D341Med (cell line): ENCODE measurements around the gene PAPLN.
"Not testable (repeated sequence)": the region's sequence is repeated elsewhere in the genome, so short reads cannot be mapped to it uniquely, and the experiment has no call there.

Experiments used
- DNase-seq: peaks from one replicate; pipeline ENCODE4 v3.0.0; 2012; ENCODE audit warnings: low spot score

The PAPLN gene, protein sequence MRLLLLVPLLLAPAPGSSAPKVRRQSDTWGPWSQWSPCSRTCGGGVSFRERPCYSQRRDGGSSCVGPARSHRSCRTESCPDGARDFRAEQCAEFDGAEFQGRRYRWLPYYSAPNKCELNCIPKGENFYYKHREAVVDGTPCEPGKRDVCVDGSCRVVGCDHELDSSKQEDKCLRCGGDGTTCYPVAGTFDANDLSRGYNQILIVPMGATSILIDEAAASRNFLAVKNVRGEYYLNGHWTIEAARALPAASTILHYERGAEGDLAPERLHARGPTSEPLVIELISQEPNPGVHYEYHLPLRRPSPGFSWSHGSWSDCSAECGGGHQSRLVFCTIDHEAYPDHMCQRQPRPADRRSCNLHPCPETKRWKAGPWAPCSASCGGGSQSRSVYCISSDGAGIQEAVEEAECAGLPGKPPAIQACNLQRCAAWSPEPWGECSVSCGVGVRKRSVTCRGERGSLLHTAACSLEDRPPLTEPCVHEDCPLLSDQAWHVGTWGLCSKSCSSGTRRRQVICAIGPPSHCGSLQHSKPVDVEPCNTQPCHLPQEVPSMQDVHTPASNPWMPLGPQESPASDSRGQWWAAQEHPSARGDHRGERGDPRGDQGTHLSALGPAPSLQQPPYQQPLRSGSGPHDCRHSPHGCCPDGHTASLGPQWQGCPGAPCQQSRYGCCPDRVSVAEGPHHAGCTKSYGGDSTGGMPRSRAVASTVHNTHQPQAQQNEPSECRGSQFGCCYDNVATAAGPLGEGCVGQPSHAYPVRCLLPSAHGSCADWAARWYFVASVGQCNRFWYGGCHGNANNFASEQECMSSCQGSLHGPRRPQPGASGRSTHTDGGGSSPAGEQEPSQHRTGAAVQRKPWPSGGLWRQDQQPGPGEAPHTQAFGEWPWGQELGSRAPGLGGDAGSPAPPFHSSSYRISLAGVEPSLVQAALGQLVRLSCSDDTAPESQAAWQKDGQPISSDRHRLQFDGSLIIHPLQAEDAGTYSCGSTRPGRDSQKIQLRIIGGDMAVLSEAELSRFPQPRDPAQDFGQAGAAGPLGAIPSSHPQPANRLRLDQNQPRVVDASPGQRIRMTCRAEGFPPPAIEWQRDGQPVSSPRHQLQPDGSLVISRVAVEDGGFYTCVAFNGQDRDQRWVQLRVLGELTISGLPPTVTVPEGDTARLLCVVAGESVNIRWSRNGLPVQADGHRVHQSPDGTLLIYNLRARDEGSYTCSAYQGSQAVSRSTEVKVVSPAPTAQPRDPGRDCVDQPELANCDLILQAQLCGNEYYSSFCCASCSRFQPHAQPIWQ

DNA sequence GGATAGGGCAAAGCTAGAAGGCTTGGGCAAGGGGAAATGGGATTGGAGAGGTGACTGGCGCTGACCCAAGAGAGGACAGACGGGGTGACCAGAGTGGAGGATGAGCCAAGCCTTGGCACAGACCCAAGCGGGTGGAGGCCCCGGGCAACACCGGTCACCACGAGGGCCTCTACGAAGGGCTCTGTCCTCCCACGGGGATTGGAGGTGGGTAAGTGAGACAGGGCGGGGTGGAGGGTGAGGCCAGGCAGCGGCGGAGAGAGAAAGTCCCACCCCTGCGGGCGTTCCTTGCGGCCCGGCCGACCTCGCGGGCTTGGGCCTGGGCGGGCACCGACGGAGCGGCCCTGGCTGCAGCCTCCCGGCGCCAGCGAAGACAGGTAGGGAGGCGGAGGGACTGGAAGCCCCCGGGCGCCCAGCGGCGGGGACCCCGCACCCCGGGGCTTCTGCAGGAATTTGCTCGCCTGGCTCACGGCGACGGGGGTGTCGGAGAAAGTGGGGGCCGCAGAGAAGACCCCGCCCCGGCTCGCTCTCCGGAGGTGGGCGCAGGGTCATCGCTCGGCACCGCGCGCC lies at the start of gene PAPLN:
Gene PAPLN, plus strand, starts transcription at position 288 of the 567 bp plus-strand sequence. CDS start 2,273 bp downstream, outside the sequence.
- DNase-seq, result peak; percentile 63

DNA sequence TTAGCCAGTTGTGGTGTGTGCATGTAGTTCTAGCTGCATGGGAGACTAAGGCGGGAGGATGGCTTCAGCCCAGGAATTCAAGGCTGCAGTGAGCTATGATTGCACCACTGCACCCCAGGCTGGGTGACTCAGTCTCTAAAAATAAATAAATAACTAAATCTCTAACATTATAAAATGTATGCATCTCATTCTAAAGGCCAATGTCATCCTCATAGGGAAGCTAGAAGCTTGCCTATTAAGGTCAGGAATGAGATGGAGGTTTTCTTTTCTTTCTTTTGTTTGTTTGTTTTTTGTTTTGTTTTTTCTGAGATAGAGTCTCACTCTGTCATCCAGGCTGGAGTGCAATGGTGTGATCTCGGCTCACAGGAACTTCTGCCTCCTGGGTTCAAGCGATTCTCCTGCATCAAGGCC lies 48.8 kb upstream of the PAPLN start:
- DNase-seq, result no peak

DNA sequence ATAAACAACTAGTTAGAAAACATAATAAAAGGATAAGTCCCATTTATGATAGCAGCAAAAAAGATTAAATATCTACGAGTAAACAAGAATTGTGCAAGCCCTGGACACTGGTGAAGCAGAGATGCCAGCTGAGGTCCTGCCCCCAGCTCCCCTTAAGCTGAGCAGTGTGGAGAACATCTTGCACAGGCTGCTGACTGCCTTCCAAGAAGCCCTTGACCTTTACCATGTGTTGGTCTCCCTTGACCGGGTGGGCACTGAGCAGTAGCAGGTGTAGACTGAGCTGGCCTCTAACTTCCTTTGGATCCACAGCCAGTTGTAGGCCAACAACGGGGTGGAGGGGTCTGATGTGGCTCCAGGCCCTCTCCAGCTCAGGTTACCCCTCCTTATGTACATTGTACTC lies 47.7 kb upstream of the PAPLN start:
- DNase-seq, result no peak

DNA sequence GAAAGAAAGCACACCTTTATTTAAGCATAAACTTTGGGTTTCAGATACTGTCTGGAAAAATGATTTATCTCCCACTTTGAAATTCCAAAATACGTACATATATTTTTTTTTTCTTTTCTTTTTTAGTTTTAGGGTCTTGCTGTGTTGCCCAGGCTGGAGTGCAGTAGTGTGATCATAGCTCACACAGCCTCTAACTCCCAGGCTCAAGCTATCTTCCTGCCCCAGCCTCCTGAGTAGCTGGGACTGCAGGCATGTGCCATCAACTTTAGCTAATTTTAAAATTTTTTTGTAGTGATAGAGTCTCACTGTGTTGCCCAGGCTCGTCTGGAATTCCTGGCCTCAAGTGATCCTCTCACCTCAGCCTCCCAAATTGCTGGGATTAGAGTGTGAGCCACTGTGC lies 45.9 kb upstream of the PAPLN start:
- no peak for DNase-seq

DNA sequence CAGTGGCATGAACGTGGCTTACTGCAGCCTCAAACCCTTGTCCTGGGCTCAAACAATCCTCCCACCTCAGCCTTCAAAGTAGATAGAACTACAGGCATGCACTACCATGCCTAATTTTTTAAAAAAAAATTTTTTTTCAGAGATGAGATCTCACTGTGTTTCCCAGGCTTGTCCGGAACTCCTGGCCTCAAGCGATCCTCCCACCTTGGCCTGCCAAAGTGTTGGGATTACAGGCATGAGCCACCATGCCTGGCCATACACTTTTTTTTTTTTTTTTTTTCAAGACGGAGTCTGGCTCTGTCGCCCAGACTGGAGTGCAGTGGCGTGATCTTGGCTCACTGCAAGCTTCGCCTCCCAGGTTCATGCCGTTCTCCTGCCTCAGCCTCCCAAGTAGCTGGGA lies 43.0 kb upstream of the PAPLN start:
- DNase-seq, result not testable (repeated sequence)

DNA sequence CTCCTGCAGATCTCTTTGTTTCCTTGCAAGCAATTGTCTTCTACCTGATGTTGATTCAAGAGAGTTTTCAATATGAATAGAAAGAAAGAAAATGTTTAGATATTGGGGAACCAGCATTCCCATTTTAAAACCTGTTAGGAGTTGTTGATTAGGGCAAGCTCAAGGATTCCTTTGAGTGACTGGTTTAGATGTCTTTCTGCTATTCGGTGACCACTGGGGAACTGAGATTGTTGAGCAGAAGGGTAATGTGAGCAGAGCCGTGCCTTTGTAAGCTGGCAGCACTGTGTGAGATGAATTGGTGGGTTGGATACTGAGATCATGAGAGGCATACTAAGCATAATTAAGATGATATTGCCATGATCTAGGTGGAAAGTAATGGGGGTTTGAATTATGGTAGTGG lies 39.1 kb upstream of the PAPLN start:
- no peak for DNase-seq

DNA sequence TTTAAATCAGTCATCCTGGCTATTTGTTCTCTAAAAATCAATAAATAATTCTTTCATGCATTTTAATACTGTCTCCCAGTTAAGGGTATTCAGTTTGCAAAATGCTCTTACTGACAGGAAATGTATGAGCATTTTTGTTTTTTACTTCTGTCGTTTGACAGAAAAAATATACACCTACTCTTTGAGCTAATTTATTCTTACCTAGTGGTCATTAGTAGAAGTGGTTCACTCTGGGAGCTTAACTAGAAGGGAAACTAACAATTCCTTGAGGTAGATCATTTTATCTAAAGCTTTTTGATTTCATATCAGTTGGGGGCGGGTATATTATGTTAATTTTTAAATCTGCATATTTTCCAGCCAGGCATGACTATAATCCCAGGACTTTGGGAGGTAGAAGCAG lies 33.8 kb upstream of the PAPLN start:
- no peak for DNase-seq

DNA sequence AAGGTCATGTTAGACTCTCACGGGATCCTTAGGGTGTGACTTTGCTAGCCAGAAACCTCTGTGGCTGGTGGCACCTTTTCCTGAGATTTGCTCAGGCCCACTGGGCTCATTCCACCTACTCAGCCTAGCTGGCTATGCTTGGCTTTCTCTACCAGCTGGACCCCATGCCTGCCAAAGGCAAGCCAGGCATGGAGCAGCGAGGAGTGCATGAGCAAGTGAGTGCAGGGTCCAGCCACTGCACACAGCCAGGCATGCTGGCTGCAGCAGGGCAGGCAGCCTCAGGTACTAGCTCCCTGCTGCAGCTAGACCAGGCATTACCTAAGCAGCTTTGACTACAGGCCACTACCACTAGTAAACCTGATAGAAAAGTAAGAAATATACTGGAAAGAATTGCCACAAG lies 29.7 kb upstream of the PAPLN start:
- no peak for DNase-seq

DNA sequence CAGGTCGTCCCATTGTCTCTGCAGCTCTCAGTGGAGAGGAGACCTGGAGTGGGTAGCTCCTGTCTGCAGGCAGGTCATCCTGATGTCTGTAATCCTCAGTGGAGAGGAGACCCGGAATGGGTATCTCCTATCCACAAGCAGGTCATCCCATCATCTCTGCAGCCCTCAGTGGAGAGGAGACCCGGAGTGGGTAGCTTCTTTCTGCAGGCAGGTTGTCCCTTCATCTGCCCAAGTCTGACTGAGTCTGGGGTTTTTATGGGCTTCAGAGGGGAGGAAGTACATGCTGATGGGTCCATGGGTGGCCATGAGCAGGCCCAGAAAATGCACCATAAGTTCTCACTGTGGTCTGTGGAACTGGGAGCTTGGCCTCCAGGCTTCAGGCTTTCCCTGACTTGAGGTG lies 28.9 kb upstream of the PAPLN start:
- DNase-seq, result no peak

DNA sequence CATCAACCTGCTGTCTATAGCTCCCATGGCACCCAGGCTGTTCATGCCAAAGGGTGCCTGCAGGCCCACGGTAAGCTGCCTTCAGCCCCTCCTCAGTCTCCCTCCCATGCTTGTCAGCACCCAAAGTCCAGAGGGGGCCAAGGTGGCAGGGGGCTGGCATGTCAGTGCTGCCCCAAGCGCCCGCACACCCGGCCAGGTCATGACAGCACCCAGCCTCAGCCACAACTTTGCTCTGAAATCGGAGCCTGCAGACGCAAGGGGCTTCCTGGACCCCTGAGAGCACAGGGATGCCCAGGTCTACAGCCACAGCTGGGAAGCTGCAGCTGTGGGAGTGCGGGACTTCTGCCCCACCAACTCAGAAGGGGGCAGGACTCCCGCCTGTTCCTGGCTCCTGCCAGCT lies 28.5 kb upstream of the PAPLN start:
- DNase-seq, result no peak

DNA sequence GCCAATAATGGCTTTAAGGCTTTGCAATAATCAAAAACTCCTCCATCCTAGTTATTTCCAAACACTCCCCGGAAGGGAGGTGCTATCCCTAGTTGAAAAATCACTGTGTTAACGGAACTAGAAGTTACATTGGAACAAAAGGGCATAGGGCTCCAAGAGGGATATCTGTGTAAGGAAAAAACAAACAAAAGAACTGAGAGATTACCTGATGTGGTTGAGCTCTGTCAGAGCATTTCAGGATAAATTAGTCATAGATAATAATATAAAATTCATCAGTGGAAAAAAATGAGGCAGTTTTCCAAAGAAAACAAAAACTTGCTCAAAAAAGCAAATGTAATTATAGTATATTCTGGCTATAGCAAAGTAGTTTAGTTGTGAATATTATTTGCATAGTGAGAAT lies 27.4 kb upstream of the PAPLN start:
- no peak for DNase-seq

DNA sequence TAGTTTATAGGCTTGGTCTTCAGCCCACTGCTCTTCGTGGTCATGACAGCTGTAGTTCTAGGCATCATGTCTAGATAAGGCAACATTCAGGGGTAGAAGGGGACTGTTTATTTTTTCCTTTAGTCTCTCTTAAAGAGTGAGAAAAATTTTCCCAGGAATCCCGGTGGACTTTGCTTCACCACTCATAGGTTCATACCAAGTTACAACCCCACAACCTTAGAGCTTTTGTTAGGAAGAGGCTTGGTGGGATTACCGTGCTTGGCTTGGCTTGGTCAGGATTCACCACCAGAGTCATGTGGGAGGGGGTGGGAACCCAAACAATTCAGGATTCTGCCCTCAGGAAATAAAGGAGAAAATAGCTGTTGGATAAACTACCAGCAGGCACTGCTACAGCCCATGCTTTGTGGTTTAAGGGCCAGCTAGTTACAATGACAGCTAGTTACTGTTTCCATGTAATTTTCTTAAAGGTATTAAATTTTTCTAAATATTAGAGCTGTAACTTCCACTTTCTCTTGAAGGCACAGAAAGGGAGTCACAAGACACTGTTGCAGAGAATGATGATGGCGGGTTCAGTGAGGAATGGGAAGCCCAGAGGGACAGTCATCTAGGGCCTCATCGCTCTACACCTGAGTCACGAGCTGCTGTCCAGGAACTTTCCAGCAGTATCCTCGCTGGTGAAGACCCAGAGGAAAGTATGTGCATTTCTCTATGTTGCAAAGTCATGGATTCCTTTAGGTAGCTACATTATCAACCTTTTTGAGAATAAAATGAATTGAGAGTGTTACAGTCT lies 25.9 kb upstream of the PAPLN start:
- no peak for DNase-seq

DNA sequence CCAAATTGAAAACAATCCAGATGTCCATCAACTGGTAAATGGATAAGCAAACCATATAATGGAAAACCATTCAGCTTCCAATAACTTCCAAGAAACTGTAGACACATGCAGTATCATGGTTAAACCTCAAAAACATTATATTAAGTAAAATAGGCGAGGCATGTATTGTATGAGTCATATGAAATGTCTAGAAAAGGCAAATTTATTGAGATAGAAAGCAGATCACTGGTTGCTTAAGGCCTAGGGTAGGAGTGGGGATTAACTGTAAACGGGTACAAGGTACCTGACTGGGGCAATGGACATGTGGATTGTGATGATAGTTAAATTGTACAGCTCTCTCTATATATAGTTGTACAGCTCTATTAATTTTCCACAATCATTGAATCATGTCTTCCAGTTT lies 21.3 kb upstream of the PAPLN start:
- DNase-seq, result no peak

DNA sequence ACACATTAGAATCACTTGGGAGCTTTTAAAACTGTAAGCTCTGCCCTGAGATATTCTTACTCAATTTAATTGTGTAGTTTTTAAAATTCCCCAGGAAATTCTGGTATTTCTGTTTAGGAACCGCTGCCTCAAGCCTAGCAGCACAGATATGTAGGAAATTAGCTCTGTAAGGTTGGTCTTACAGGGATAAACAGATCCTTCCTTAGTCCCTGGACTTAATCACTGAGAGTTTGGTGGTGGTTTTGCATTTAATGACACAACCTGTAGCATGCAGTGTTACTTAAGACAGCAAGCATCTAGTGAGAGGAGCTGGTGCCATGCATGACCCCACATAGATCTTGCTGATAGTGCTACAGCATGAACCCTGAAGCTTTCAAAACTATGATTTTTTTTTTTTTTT lies 19.9 kb upstream of the PAPLN start:
- DNase-seq, result no peak

DNA sequence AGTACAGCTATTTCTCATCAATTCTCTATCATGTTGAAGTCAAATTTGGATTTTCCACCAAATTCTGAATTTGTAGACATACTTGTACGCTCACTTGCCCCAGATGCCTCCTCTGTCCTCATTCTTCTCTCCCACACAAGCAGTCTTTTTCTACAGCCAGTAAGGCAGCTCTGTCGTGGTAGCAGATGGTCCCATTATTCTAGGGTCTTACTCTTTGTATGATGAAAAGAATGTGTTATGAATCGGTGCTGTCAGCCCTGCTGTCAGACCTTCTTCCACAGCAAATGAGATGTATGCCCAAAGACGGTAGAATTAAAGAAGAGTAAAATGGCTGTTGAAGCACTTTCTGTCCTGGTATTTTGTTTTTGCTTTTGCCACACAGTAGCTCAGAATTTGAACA lies 17.2 kb upstream of the PAPLN start:
- DNase-seq, result no peak

DNA sequence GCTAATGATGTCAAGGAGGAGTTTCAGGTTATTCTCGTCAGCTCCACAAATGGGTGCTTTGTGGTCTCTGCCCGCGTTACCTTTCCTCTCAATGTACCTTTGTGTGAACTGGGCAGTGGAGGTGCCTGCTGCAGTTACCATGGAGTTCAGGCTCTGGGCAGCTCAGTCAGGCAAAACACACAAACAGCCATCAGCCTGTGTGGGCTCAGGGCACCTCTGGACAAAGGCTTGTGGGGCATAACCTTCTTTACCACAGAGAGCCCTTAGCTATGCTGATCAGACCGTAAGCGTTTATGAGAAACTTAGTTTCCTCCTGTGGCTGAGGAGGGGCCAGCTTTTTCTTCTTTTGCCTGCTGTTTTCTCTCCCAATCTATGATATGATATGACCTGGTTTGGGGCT lies 16.7 kb upstream of the PAPLN start:
- no peak for DNase-seq

DNA sequence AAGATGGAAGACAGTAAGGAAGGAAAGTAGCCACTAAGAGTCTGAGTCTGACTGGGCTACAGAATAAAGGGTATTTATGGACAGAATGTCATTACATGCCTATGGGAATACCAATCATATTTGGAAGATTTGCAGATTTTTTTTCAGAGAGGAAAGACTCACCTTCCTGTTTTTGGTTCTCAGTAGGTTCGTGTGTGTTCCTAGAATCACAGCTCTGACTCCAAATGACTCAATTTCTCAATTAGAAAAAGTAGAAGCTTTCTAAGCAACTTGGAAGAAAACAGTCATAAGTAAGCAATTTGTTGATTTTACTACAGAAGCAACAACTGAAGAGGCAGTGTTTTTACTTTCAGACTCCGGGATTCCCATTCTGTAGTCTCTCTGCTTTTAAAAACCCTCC lies 15.4 kb upstream of the PAPLN start:
- DNase-seq, result no peak

DNA sequence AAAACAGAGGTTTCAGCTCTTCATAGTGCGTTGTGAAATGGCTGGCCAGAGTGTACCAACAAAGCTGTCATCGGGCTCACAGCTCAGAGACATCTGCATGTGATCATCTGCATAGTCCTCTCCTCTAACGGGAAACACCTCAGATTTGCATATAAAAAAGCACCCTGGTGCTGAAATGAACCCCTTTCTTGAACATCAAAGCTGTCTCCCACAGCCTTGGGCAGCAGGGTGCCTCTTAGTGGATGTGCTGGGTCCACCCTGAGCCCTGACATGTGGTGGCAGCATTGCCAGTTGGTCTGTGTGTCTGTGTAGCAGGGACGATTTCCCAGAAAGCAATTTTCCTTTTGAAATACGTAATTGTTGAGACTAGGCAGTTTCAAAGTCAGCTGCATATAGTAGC lies 14.3 kb upstream of the PAPLN start:
- DNase-seq, result no peak

DNA sequence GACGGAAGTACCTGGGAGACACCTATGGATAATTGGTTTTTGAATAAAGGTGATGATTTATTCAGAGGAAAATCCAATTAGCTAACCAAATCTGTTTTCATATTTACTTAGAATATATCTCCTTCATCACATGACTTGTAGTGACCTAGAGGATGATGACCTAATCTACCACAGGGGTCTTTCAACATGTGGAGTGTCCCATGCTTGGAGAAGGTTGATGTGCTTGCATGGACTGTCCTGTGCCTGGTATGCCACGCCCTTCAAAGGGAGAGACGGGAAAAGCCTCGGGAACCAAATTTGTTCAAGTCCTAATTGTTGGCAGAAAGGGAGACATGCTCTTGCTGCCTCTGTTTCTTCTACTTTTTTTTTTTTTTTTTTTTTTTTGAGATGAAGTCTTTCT lies 11.8 kb upstream of the PAPLN start:
- DNase-seq, result no peak

DNA sequence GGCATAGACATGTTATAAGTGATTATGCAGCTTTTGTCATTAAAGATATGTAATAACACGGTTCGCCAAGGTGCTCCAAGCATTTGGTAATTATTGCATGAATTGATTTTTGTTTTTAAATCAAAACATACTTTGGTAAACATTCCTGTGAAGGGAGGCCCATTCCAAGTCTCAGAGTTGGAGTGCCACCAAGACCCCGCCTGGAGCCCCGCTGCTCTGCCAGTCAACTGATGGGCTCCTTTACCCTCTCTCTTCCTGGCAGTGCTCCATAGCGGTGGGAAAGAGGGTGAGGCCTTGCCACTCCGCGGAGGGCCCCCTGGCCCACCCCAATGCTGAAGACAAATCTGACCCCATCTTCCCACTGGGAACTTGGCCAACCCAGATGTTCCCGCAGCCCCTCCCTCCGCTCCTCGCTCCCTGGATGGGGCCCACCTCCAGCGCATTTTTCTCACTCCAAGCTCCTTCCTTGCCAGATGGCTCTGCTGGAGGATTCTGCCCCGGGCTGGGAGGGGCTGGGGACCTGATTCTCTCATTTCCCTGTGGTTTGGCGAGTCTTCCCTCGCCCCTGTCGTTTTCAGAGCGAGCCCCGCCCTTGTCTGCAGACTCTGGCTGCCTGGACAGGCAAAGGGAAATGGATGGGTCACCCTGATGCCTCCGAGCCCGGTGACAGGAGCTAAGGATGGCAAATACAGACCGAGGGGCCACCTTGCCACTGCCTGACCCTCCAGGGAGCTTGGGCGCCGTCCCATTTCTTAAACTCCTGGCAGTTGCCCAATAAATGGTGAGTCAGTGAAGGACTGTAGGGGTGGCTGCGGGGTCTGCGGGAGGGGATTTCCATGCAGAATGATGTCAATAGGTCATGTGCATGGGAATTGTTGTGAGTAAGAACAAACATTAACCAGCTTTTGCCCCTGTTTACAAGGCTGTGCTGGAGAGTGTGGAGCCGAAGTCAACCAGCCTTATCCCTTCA lies 9.2 kb upstream of the PAPLN start:
- peak; percentile 48 for DNase-seq
